ENCODE data around the gene TAF7L.

TAF7L gene

GRCh38 chrX:101257448-101258258, 33.5 kb downstream of the TAF7L start:
- no peak for DNase-seq (ENCODE audit: low read depth in 1 of 2, low spot score in 1 of 2)
- in situ Hi-C loops (cut with HindIII; ENCODE audit: low pct_unique_long_range_greater_than_20kb, low sequenced_read_pairs): no loop called here
- TF ChIP-seq JUND (IDR thresholded peaks at IDR 0.05; ENCODE audit: low read depth): no peak

DNA sequence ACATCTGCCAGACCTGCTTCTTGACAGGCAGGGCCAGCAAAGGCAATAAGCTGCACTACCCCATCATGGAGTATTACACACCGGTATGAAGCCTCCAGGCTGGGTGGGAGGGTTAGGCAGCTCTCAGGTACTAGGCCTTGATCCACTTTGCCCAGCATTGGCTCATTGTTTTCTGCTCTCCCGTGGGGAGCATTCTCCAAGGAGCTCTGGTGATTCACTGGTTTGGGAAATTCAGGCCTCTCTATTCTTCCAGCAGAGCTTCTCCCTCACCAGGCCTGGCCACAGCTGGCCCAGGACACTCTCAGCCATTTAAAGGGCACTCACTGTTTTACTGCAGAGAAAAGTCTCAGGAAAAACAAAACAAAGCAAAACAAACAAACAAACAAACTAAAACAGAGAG, 38.5 kb downstream of the TAF7L start:
- TF ChIP-seq JUND (IDR thresholded peaks at IDR 0.05; ENCODE audit: low read depth): no peak
- in situ Hi-C loops (cut with HindIII; ENCODE audit: low pct_unique_long_range_greater_than_20kb, low sequenced_read_pairs): no loop called here
- no peak for DNase-seq (ENCODE audit: low read depth in 1 of 2, low spot score in 1 of 2)

DNA sequence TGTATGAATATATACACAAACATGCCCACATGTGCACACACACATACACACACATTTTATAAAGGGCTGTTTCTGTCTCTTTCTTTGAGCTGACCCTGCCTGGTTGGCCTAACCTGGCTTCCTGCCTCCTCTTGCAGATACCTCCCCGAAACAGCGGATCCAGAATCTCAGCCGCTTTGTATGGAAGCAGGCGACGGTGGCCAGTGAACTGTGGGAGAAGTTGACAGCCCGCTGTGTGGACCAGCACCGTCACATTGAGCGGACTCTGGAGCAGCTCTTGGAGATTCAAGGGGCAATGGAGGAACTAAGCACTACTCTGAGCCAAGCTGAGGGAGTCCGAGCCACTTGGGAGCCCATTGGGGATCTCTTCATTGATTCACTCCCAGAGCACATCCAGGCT, 49.6 kb downstream of the TAF7L start:
- no peak for DNase-seq (ENCODE audit: low read depth in 1 of 2, low spot score in 1 of 2)
- in situ Hi-C loops (cut with HindIII; ENCODE audit: low pct_unique_long_range_greater_than_20kb, low sequenced_read_pairs): no loop called here
- no peak for TF ChIP-seq JUND (IDR thresholded peaks at IDR 0.05; ENCODE audit: low read depth)

- no peak for TF ChIP-seq JUND (IDR thresholded peaks at IDR 0.05; ENCODE audit: low read depth)
- DNase-seq (ENCODE audit: low read depth in 1 of 2, low spot score in 1 of 2): no peak
- in situ Hi-C loops (cut with HindIII; ENCODE audit: low pct_unique_long_range_greater_than_20kb, low sequenced_read_pairs): no loop called here
These were observed 54.1 kb downstream of the TAF7L start for GRCh38 chrX:101237041-101237440.

DNA sequence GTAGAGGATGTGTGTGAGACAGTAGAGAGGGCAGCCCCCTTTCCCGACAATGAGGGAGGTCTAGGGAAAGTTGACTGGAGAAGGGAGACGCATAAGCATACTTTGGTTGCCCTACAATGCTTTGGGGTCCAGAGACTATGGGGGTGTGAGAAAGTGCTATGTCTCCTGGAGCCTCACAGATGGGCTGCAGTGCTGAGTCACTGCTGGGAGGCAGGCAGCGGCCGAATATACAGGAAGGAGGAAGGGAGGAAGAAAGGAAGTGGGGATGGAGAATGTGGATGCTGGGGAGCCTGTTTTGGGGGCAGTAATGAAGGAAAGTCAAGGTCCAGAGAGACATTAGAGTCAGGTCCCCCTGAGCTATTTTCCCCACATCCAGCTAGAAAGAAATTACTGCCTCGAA, 58.8 kb downstream of the TAF7L start:
- DNase-seq (ENCODE audit: low read depth in 1 of 2, low spot score in 1 of 2): no peak
- in situ Hi-C loops (cut with HindIII; ENCODE audit: low pct_unique_long_range_greater_than_20kb, low sequenced_read_pairs): no loop called here
- TF ChIP-seq JUND (IDR thresholded peaks at IDR 0.05; ENCODE audit: low read depth): no peak

- TF ChIP-seq JUND (IDR thresholded peaks at IDR 0.05; ENCODE audit: low read depth): no peak
- in situ Hi-C loops (cut with HindIII; ENCODE audit: low pct_unique_long_range_greater_than_20kb, low sequenced_read_pairs): no loop called here
- no peak for DNase-seq (ENCODE audit: low read depth in 1 of 2, low spot score in 1 of 2)
These were observed 60.1 kb downstream of the TAF7L start for GRCh38 chrX:101231080-101231479.

GRCh38 chrX:101230636-101231035, 60.5 kb downstream of the TAF7L start:
- in situ Hi-C loops (cut with HindIII; ENCODE audit: low pct_unique_long_range_greater_than_20kb, low sequenced_read_pairs): no loop called here
- DNase-seq (ENCODE audit: low read depth in 1 of 2, low spot score in 1 of 2): no peak
- TF ChIP-seq JUND (IDR thresholded peaks at IDR 0.05; ENCODE audit: low read depth): no peak

DNA sequence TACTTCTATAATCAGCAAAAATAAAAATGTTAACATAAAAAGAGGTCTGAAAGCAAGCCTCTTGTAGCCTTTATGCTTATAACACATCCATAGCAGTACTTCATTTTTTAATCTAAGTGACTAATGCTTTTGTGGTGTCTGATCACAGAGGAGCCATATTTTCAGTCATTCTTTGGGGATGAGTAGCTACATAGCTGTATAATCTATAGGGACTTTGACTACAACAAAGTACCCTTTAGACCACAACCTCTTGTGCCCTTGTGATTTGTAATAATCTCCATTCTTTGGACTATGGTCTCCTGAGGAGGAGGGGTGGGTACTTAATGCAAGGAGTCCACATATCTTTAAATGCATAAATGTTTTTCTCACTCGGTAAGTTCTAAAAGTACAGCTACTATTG, 62.0 kb downstream of the TAF7L start:
- no peak for DNase-seq (ENCODE audit: low read depth in 1 of 2, low spot score in 1 of 2)
- TF ChIP-seq JUND (IDR thresholded peaks at IDR 0.05; ENCODE audit: low read depth): no peak
- in situ Hi-C loops (cut with HindIII; ENCODE audit: low pct_unique_long_range_greater_than_20kb, low sequenced_read_pairs): no loop called here

DNA sequence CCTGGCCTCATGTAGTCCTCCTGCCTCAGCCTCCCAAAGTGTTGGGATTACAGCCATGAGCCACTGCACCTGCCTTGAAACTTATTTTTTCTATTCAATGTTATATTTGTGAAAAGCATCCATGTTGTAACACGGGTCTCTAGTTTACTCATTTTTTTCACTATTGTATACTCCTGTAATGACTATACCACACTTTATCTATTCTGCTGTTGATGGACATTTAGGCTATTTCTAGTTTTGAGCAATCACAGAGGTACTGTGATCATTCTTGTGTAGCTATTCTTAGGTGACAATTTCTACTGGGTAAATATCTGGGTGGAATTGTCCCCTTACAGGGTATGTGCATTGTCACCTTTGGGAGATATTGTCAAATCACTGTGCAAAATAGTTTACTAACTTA, 67.9 kb downstream of the TAF7L start:
- TF ChIP-seq JUND (IDR thresholded peaks at IDR 0.05; ENCODE audit: low read depth): no peak
- in situ Hi-C loops (cut with HindIII; ENCODE audit: low pct_unique_long_range_greater_than_20kb, low sequenced_read_pairs): no loop called here
- DNase-seq (ENCODE audit: low read depth in 1 of 2, low spot score in 1 of 2): no peak

- in situ Hi-C loops (cut with HindIII; ENCODE audit: low pct_unique_long_range_greater_than_20kb, low sequenced_read_pairs): no loop called here
- no peak for TF ChIP-seq JUND (IDR thresholded peaks at IDR 0.05; ENCODE audit: low read depth)
- DNase-seq (ENCODE audit: low read depth in 1 of 2, low spot score in 1 of 2): no peak
These were observed 70.4 kb downstream of the TAF7L start for GRCh38 chrX:101220662-101221260.

- no peak for DNase-seq (ENCODE audit: low read depth in 1 of 2, low spot score in 1 of 2)
- in situ Hi-C loops (cut with HindIII; ENCODE audit: low pct_unique_long_range_greater_than_20kb, low sequenced_read_pairs): no loop called here
- no peak for TF ChIP-seq JUND (IDR thresholded peaks at IDR 0.05; ENCODE audit: low read depth)
These were observed 71.2 kb downstream of the TAF7L start for GRCh38 chrX:101219864-101220346.

DNA sequence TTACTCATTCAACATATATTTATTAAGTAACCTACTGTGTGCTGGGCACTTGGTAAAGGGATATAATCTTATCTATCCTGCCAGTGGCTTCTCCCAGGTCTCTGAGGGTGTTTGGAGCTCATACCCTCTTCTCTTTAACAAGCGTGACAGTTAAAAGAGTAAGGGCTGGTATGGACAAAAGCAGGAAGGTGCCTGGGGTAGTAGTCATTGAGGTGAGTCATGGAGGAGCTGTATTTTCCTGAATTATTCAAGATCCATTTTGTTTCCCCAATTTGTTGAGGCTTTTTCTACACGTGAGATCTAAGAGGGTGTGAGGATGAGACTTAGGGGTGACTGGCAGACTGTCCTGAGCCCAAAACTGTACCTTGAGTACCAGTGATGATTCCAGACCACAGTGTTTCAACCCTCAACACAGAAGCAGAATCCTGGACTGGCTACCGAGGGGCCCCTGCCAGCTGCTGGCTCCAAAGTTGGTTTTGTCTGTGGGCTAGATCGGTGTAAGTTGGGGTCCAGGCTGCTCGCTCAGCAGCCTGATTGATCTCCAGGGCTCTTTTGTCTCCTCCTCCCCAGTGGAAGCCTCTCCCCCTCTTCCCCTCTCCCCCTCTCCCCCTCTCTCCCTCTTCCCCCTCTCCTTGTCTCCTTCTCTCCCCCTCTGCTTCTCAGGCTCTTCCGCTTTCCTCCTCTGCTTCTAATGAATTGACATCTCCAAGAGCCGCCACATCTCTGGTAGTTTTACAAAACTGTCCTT, 71.8 kb downstream of the TAF7L start, which contains the start of gene DRP2:
DRP2 (plus strand) TSS at position 671 of the 748 bp plus-strand sequence. CDS start 11,862 bp downstream, outside the sequence.
- in situ Hi-C loops (cut with HindIII; ENCODE audit: low pct_unique_long_range_greater_than_20kb, low sequenced_read_pairs): no loop called here
- no peak for TF ChIP-seq JUND (IDR thresholded peaks at IDR 0.05; ENCODE audit: low read depth)
- no peak for DNase-seq (ENCODE audit: low read depth in 1 of 2, low spot score in 1 of 2)

Data from T47D (cell line).